ENCODE data around the gene ZNF335.

- TF ChIP-seq CTCF (IDR thresholded peaks at IDR 0.05): no peak
- TF ChIP-seq ZFX (IDR thresholded peaks at IDR 0.05; ENCODE audit: borderline replicate concordance): no peak
These were observed 23.1 kb downstream of the ZNF335 start for GRCh38 chr20:45948742-45949541.
